Measurements from ENCODE around the gene KSR2.

KSR2 gene

DNA sequence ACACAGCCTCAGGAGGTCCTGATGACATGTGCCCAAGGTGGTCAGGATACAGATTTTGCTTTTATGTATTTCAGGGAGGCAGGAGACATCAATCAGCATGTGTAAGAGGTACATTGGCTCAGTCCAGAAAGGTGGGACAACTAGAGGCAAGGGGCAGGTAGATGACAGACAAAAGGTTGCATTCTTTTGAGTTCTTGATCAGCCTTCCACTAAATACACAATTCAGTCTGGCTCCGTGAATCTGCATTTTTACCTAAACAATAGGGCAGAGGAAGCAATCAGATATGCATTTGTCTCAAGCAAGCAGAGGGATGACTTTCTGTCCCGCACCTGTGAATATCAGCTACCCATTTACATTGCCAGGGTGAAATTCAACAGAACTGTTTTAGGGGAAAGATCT lies 178.6 kb downstream of the KSR2 start:
- Histone ChIP-seq H3K9me3 (ENCODE audit: low read length) (no peaks in the 10 kb centered on the region), H4K20me1 (ENCODE audit: insufficient read depth, low read length) (no peaks in the 10 kb centered on the region), H3K4me2 (ENCODE audit: low read length) (no peak overlapping the region), H3K27me3 (ENCODE audit: insufficient read depth, low read length) (no peaks in the 10 kb centered on the region), H3K79me2 (ENCODE audit: insufficient read depth, low read length) (no peaks in the 10 kb centered on the region), H3K9ac (ENCODE audit: low read length) (no peak overlapping the region), H2AFZ (ENCODE audit: low read length) (no peak overlapping the region), H3K9me2 (ENCODE audit: low read depth, low read length) (no peaks in the 10 kb centered on the region), H3K36me3 (ENCODE audit: insufficient read depth, low read length) (no peaks in the 10 kb centered on the region), H3K27ac (ENCODE audit: low read depth, low read length, poor library complexity, severe bottlenecking) (no peak overlapping the region), H3K4me1 (ENCODE audit: insufficient read depth, low read length, severe bottlenecking) (no peaks in the 10 kb centered on the region), H3K4me3 (ENCODE audit: low read depth, low read length, poor library complexity, severe bottlenecking) (no peak overlapping the region), H3F3A (ENCODE audit: insufficient read depth, low read length) (no peaks in the 10 kb centered on the region)
- TF ChIP-seq, protein P1, sequence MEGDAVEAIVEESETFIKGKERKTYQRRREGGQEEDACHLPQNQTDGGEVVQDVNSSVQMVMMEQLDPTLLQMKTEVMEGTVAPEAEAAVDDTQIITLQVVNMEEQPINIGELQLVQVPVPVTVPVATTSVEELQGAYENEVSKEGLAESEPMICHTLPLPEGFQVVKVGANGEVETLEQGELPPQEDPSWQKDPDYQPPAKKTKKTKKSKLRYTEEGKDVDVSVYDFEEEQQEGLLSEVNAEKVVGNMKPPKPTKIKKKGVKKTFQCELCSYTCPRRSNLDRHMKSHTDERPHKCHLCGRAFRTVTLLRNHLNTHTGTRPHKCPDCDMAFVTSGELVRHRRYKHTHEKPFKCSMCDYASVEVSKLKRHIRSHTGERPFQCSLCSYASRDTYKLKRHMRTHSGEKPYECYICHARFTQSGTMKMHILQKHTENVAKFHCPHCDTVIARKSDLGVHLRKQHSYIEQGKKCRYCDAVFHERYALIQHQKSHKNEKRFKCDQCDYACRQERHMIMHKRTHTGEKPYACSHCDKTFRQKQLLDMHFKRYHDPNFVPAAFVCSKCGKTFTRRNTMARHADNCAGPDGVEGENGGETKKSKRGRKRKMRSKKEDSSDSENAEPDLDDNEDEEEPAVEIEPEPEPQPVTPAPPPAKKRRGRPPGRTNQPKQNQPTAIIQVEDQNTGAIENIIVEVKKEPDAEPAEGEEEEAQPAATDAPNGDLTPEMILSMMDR (IDR thresholded peaks at IDR 0.05; ENCODE audit: low read length) = no peak
- TF ChIP-seq EZH2 (IDR thresholded peaks at IDR 0.05; ENCODE audit: borderline replicate concordance, low read length) = no peak

DNA sequence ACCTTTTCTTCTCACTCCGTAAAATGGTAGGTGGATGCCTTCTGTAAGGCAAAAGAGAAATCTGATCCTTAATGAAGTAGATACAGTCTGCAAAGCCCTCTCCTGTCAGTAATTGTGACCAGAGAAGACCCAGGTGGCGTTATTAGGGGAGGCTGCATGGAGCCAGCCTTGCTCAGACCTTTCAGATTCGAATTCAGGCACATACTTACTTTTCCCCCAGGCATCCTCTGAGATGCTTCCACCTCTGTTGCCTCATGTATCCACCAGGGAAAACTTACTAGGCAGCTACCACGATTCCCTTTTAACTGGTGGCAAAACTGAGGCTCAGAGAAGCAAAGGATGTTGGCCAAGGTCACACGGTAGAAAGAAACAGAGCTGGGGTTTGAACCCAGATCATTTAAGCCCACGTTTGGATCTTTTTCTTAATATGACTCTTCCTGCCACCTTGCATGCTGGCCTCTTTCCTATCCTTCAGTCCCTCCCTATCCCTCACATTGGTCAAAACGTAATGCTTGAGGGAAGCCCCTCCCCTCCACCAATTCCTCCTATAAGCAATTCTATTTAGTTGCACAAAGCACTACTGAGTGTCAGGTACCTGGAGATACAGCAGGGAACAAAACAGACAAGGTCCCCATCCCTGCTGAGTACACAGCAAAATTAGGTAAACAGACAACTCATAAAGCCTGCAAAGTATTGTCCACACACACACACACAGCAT lies 179.4 kb downstream of the KSR2 start:
- TF ChIP-seq, protein P1 (IDR thresholded peaks at IDR 0.05; ENCODE audit: low read length) = no peak
- no peak for TF ChIP-seq EZH2 (IDR thresholded peaks at IDR 0.05; ENCODE audit: borderline replicate concordance, low read length)
- H3K27me3 ChIP-seq (ENCODE audit: insufficient read depth, low read length) = no peaks in the 10 kb centered on the region
- H3K36me3 ChIP-seq (ENCODE audit: insufficient read depth, low read length) = no peaks in the 10 kb centered on the region
- H3F3A ChIP-seq (ENCODE audit: insufficient read depth, low read length) = no peaks in the 10 kb centered on the region
- no peaks in the 10 kb centered on the region for H3K4me1 ChIP-seq (ENCODE audit: insufficient read depth, low read length, severe bottlenecking)
- no peak overlapping the region for H3K4me2 ChIP-seq (ENCODE audit: low read length)
- H3K27ac ChIP-seq (ENCODE audit: low read depth, low read length, poor library complexity, severe bottlenecking) = no peak overlapping the region
- H3K9me3 ChIP-seq (ENCODE audit: low read length) = no peaks in the 10 kb centered on the region
- no peak overlapping the region for H3K4me3 ChIP-seq (ENCODE audit: low read depth, low read length, poor library complexity, severe bottlenecking)
- H3K79me2 ChIP-seq (ENCODE audit: insufficient read depth, low read length) = no peaks in the 10 kb centered on the region
- no peak overlapping the region for H2AFZ ChIP-seq (ENCODE audit: low read length)
- H3K9ac ChIP-seq (ENCODE audit: low read length) = no peak overlapping the region
- H4K20me1 ChIP-seq (ENCODE audit: insufficient read depth, low read length) = no peaks in the 10 kb centered on the region
- no peaks in the 10 kb centered on the region for H3K9me2 ChIP-seq (ENCODE audit: low read depth, low read length)

DNA sequence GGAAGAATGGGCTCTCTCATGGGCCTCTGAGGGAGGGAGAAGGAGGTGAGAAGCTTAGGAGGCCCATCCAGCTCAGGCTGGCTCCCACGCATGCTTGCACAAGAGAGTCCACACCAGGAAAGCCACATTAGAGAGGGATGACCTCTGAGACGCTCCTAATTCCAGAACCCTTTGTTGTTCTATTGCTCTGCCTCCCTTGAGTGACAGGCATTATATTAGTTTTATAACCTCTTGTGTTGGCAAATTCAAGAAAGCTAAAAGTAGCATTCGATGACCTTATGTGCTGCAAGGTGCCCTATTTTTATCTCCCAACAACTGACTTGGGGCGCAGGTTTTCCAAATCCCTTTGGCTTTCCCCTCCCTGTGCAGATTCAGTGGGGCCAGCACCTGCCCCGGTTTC lies 190.1 kb downstream of the KSR2 start:
- Histone ChIP-seq H3K9ac (ENCODE audit: low read length) (no peak overlapping the region), H3K79me2 (ENCODE audit: insufficient read depth, low read length) (no peaks in the 10 kb centered on the region), H3K4me1 (ENCODE audit: insufficient read depth, low read length, severe bottlenecking) (no peaks in the 10 kb centered on the region), H3K27ac (ENCODE audit: low read depth, low read length, poor library complexity, severe bottlenecking) (no peak overlapping the region), H3F3A (ENCODE audit: insufficient read depth, low read length) (no peaks in the 10 kb centered on the region), H3K9me2 (ENCODE audit: low read depth, low read length) (no peaks in the 10 kb centered on the region), H3K9me3 (ENCODE audit: low read length) (no peaks in the 10 kb centered on the region), H3K4me3 (ENCODE audit: low read depth, low read length, poor library complexity, severe bottlenecking) (no peak overlapping the region), H3K36me3 (ENCODE audit: insufficient read depth, low read length) (no peaks in the 10 kb centered on the region), H2AFZ (ENCODE audit: low read length) (no peak overlapping the region), H3K4me2 (ENCODE audit: low read length) (no peak overlapping the region), H3K27me3 (ENCODE audit: insufficient read depth, low read length) (peaks cover 5% of the 10 kb centered on the region; the same call in 1 of the 2 replicates), H4K20me1 (ENCODE audit: insufficient read depth, low read length) (no peaks in the 10 kb centered on the region)
- TF ChIP-seq, protein P1 (IDR thresholded peaks at IDR 0.05; ENCODE audit: low read length) = no peak
- TF ChIP-seq EZH2 (IDR thresholded peaks at IDR 0.05; ENCODE audit: borderline replicate concordance, low read length) = no peak
